8988T (cell line): Measurements from ENCODE around the gene CLEC2B.

Source experiments
- DNase-seq: peaks from one replicate; pipeline ENCODE4 v3.0.0; 2011

Gene CLEC2B

DNA sequence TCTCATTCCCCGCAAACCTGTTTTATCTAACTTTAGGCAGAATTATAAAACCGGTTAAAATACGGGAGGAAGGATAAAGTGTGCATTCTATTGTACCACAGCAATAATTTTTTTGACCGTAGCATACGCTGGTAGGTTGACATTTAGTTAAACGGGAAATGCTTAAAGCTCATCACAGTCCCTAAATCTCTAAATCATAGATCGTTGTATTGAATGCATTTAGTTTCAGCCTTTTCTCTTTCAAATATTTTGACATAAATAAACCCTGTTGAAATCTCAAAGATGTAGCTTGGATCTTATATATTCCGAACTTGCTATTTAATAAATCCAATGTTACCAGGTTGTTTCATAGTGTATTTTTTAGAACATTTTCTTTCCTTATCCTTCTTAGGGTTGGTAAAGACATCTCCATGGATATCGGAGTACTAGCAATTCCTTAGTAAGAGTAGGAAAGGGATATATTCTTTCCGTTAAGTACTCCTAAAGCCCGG is 798 bp downstream of the CLEC2B start:
- no peak for DNase-seq

DNA sequence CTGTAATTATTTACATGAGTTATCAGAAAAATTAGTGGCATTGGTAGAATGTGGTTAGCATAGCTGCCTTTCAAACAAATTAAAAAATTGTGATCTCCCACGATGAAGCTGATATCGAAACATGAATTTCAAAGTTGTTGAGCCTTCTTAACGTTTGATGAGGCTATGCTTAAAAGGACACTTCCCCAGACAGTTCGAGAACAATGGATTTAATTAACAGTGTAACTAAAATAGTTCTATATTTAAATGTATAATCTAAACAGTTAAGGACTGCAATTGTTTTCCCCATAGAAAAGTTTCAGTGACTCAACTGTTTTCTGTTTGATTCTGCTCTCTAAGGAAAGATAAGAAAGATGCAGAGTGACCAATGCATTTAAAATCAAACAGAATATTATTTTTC is 1.6 kb downstream of the CLEC2B start:
- DNase-seq: no peak

DNA sequence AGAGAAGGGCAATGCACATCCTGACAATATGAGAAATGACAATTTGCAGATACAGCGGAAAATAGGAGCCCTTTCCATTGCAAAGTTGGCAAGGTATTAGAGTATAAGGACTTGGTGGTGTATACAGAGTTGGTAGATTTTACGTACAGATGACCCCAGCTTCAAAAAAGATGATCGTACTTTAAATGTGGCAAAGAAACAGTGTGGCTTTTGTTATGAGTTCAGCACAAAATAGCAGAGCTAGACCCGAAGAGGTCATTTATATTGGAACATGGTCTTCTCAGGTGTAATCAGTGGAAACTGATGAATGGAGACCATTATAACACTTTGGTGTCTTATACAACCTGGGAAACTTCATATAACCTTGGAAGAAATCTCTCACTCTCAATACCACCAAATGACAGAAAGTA is 2.3 kb downstream of the CLEC2B start:
- DNase-seq: no peak

DNA sequence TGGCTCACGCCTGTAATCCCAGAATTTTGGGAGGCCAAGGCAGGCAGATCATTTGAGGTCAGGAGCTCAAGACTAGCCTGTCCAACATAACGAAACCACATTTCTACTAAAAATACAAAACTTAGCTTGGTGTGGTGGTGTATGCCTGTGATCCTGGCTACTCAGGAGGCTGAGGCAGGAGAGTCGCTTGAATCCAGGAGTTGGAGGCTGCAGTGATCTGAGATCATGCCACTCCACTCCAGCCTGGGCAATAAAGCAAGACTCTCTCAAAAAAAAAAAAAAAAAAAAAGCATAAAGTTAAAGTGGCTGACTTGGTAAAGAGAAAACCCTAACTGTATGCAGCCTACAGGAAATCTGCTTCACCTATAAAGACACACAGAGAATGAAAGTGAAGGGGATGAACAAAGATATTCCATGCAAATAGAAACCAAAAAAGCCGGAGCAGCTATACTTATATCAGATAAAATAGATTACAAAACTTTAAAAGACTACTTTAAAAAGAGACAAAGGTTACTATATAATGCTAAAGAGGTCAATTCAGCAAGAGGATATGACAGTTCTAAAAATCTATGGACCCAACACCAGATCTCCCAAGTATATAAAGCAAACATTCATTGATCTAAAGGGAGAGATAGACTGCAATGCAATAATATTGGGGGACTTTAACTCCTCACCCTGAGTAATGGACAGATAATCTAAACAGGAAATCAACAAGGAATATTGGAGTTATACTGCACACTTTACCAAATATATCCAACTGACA is 4.1 kb downstream of the CLEC2B start:
- no peak for DNase-seq

DNA sequence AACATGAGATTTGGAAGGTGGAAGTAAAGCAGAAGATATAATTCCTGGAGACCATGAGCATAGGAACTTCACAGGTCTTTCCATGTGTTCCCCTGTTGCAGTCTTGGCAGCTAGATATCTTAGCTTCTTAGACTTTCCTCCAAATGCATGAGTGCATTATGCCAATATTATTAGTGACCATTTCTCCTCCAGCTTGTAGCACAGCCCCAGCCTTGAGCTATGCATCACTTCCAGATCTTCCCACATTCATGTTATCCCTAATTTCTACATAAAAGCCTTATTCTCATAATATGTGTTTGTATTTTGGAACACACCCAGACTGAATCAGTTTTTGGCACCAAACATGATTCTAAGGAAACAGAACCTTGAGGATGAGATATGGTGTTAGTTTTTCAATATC is 11.0 kb downstream of the CLEC2B start:
- DNase-seq: no peak

DNA sequence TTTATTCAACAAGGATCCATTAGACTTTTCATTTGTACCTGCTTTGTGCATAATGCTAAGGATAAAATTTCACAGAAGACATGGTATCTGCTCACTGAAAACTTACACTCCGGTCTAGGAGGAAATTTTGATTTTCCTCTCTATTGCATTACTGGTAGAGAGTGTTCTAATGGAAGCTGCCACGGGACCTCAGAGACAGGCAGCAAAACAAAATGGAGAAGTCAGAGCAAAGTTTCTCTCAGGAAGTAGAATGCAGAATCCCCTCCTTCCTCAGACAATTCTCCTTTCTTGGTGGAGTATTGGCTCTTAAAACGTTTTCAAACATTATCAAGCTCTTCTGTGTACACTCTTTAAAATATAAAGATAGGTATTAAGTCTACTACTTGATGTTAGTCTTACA is 12.3 kb downstream of the CLEC2B start:
- DNase-seq: no peak

DNA sequence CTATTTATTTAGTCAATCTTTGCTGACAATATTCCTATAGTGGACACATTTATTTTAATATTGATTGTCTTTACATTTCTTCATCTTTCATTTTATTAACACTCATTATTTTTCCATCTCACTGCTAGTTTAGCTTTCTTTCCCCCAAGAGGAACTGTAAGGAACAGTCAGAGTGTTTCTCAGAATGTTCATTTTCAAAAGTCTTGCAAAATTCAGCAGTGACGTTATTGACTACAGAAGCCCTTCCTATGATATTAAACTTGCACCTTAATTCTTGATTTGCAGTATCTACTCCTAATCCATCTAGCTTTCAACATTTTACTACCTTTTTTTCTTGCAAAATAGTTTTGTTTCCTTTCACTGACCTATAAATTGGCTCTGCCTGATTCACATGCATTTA is 13.0 kb downstream of the CLEC2B start:
- no peak for DNase-seq

DNA sequence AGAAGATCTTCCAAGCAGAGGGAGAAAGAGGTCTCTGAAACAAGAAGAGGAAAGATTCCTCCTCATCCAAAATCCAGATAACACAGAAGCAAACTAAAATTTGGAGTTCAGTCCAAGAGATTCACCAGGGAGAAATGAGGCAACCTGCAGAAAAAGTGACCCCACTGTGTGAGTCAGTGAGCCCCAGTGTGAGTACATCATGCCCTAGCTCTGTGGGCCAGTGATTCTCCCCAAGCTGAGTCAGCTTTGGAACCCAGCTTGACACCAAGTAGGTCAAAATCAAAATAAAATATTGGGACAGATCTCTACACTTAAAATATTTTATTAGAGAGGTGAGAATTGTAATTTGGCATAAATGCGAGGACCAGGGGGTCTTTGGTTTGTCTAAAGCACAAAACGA is 17.2 kb downstream of the CLEC2B start:
- DNase-seq: no peak

DNA sequence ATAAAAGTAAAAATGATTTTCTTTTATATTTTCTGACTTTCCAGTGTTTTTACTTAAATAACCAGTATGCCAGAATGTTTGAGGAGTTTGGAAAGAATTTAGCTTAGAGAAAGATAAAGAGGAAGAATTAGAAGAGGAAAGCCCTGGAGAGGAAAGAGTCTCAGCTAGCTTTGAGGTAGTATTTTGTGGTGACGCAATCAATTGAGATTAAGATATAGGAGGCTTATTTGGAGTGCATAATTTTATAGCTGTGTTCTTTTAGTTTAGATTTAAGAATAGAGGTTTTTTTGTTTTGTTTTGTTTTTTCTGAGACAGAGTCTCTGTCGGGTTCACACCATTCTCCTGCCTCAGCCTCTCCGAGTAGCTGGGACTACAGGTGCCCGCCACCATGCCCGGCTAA is 18.1 kb downstream of the CLEC2B start:
- DNase-seq: no peak

DNA sequence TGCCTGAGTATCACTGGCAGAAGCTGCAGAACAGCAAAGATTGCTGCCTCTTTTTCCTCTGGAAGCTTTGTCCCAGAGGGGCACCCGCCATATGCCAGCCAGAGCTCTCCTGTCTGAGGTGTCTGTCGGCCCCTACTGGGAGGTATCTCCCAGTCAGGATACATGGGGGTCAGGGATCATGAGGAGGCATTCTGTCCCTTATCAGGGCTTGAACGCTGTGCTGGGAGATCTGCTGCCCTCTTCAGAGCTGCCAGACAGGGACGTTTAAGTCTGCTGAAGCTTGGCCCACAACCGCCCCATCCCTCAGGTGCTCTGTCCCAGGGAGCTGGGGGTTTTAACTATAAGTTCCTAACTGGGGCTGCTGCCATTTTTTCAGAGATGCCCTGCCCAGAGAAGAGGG is 20.3 kb downstream of the CLEC2B start:
- DNase-seq: no peak

DNA sequence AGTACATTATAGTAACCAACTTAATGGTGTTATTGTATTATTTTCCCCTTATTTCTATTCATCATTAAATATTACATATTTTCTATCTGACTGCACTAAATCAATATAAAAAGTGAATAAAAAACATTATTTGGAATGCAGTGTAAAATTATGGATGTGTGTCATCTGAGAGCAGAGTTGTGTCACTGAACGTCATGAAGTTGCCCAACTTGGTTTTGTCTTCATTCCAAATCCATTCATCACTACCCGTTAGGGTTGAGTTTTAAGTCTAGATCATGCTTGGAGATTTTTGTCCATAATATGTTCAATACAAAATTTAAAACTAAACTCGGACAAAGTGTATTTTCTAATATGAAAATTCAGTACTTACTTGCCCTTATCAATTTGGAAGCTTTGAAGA is 25.7 kb downstream of the CLEC2B start:
- no peak for DNase-seq

DNA sequence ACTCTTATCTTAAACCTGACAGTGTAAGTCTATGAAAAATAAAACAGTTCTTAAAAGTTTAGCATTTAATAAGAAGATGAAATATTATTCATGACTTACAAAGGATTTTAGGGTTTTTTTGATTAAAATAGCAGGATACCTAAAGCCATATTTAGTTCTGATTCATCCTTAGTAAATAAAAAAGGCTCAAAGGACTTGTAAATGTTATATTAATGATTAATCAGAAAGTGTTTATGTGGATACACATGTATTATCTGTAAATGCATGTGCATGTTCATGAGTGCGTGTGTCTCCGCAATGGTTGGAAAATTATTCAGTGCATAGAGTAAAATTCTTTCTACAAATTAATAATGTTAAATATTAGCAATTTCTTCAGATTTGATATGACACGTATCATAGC is 37.4 kb downstream of the CLEC2B start:
- no peak for DNase-seq

DNA sequence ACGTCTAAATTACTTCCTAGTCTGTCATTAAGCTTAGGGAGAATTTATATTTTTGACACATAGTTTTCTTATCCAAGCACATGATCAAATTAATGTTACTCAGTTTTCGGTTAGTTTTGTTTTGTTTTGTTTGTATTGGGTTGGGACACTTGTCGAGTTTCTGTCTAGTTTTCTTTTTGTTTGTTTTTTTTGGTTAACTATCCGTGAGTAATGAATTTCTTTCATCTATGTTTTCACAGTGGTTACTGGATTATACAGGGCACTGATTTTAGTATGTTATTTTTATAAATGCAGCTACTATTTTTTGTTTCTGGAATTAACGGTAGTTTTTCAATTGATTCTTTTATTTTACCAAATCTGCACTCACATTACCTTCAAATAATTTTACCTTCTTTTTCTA is 39.2 kb downstream of the CLEC2B start:
- DNase-seq: no peak

DNA sequence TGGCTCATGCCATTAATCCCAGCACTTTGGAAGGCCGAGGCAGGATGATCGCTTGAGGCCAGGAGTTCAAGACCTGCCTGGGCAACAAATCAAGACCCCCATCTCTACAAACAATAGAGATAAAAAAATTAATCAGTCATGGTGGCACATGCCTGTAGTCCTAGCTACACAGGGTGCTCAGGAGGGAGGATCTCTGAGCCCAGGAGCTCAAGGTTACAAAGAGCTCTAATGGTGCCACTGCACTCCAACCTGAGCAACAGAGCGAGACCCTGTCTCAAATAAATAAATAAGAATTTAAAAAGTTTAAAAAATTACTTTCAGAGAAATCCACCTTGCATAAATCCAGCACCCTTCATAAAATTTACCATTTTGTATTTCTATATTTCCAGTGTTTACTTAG is 39.7 kb downstream of the CLEC2B start:
- DNase-seq: no peak

DNA sequence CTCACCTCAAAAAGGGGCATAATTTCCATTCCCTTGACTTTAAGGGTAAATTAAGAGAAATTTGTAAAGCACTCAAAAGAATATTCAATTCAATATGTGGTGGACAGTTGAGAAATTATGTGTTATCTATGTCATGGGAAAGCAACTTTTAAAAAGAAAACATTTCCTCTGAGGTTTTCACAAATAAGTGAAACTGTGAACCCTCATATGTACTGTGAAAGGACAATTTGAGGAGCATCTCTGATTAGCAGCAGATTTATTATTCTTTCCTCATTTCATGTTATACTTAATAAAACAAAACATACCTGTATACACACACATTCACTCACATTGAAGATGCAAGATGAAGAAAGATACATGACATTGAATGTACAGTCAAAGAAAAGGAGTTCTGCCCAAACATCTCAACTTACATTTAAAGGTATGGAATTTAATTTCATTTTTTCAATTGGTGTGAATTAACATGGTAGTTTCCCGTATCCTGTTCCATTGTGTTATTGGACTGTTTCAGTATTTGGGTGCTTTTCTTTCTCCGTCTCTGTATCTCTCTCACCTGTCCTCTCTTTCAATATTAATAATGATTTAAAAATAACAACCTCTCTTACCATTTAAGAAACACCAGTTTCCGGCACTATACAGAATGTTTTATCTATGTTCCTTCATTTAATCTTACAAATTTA is 41.8 kb downstream of the CLEC2B start, which contains the start of gene KLRF1:
Gene KLRF1, plus strand, starts transcription at position 273 of the 680 bp plus-strand sequence. Its CDS starts 64 bp downstream, at position 337.
- DNase-seq: no peak

DNA sequence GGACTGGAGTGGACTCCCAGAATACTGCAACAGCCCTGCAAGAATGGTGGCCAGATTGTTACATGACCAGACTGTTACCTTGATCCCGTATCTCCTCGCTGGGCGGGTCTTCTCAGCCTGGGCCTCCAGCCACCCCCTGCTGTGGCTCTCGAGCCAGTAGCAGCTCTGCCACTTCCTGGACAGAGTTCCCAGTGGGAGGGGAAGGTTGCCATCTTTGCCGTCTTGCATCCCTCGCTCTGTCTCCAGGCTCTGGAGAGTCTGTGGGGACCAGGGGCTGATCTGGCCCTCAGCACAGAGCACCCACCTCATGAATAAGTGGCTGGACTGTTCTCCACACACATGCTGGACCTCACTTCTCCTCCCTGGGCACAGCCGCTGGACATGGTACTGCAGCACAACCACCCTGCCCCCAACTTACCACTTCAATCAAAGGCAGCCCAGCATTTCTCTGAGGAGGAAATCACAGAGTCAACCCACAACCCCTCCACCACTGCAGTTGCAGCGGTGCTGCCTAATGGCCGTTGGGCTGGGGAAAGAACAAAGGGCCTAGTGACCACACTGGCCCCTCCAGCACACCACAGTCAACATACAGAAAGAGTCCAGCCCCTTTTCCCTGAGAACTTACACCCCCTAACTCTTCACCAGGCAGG is 48.7 kb downstream of the CLEC2B start:
- DNase-seq: no peak

DNA sequence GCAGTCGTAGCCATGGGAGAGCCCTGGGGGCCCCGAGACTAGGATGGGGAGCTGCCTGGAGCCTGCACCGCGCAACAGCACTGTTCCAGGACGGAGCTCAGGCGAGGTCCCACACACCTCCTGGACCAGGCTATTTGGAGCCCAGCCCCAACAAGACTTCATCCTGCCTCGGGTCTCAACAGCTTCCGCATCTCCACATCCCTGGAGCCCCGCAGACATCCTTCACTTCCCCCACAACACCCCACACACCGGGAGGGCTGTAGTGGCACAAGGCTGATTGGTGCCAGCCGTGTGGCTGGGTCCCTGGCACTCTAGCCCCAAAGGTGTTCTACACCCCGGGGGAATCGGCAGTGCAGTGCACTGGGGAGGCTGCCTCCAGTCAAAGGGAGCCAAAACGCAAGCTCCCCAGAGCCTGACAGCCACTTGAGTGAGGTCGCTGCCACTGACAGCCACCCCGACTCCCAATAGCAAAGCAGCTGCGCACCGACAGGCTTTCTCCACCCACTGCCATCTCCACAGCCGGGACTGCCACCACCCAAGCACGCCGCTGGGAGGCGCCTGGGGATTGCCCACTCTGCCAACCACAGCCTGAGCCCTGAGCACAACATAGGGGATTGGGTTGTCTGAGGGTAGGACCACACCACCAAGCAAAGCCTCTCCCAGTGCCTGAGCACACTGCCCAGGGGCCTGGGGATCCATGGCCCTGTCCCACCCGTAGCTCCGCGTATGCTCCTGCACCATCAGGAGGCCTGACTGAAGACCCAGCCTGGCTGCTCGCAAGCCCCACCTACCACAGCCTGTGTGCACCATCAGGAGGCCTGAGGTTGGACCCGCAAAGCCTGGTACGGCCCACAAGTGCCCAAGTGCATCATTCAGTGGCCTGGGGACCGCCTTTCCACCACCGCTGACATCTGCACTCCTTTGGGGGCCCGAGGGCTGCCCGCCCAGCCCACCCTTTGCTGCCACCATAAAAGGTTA is 55.0 kb downstream of the CLEC2B start:
- peak; percentile 70 for DNase-seq

DNA sequence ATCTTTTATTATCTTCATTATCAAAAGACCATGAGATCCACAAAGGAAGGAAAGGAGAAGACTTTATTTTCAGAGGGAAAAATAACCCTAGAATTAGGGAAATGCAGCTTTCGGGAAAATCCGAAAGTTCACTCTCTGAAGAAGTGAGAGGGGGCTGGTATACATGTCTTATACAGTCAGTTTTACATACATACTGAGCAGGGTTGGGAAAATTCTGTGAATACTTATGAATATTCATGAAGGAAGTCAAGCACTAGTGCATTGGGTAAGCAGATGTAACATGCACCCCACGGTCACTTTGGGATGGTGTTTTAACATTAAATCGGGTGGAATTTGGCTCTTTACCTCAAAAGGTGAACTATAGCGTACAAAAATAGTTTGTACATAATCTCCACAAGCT is 57.5 kb downstream of the CLEC2B start:
- no peak for DNase-seq

DNA sequence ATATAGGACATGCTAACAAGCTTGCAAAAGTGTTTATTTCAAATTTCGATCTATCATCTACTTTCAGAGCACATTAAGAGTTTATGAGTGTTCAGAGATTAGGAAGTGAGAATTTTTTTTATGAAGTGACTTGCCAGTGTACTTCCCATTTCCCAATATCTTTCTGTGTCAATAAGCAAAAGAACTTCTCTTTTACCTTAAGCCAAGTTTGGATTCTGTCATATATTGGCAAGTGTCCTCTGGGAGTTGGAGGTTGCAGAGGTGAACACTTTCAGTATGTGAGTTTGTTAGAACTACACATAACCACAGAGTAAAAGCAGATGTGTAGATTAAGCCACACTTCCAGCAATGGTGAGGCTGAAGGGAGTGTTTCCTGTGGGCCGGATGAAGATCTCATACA is 58.5 kb downstream of the CLEC2B start:
- DNase-seq: no peak

DNA sequence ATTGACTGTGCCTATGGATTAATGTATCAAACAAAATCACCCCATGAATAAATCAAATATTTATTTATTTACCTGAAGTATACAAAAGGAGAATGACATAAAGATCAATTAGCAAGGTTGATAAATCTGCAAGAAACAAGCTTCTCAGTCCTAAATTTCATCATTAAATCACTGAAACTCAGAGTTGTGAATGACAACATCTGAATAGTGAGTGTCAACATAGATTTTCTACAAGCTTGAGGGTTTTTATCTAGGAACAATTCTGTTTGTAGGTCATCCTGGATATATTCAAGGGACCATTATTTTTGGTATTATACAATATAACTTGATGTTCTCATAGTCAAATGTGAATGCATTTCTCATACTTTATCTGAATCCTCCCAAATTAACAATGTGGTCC is 59.3 kb downstream of the CLEC2B start:
- DNase-seq: no peak

DNA sequence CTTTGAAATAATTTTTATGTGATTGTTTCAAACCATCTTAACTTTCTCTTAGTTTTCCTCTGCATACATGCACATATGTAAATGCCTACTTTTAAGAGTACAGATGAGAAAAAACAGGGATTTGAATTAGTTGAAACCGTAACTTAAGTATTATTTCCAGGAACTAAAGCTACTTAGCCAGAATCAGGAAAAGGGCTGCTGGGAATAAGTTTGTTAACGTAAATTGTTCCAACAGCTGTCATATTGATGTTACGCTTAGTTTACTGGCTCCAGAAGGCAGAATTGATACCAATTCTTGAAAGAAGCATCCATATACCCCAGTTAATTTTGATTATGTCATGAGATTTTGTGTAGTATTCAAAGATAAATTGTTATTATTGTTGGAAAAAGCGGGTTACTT is 59.8 kb downstream of the CLEC2B start:
- no peak for DNase-seq

DNA sequence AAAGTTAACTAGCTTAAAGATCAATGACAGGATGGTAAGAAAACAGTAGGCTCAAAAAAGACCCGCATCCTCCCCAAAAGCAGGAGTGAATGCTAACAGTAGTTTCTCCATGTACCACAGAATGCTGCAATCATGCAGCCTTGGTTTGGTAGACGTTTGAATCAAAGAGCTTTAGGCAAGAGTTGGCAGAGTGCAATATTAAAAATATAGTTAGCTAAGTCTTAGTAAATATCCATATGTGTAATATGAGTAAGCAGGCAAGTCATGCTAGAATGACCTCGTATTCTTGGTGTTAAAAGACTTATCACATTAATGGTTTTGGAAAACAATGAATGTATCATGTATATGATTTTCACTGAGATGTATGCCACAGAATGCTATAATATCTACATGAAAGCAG is 60.6 kb downstream of the CLEC2B start:
- no peak for DNase-seq

DNA sequence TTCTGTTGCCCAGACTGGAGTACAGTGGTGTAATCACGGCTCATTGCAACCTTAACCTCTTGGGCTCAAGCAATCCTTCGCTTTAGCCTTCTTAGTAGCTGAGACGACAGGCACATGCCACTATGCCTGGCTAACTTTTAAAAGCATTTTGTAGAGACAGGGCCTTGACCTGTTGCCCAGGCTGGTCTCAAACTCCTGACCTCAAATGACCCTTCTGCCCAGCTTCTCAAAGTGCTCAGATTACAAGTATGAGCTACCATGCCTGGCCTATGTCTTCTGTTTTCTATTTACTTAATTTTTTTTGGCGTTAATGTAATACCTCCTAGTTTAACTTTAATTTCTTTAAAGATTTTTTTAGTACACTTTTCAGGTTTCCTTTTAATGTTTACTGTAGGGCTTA is 62.4 kb downstream of the CLEC2B start:
- DNase-seq: no peak
